ENCODE results near the gene KLRD1. TPM values are rescaled to one million over a fixed set of nuclear protein-coding genes. Genes with fewer than 3 reads are reported as not detected.

Gene KLRD1
- total and polyA plus RNA-seq, 12 donors = 0.10 to 3.1 (median 0.68) TPM

DNA sequence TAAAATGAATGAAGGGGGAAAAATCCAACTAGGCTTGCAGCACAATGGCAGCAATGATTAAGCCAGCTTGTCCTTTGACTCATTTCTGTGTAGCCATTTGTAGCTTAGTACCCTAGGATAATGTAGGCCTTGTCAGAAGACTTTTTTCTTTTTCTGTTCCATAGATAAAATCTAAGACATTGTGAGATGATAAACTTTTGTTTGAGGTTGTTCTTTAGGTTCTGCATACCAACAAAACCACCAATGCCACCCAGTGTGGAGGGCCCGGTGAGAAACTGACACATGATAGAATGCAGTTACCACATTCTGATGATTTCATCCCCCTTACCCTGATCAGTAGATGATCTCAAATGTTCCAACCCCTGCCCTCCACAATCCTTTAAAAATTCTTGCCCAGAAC, 6.6 kb upstream of the KLRD1 start:
- TF ChIP-seq, protein P1, sequence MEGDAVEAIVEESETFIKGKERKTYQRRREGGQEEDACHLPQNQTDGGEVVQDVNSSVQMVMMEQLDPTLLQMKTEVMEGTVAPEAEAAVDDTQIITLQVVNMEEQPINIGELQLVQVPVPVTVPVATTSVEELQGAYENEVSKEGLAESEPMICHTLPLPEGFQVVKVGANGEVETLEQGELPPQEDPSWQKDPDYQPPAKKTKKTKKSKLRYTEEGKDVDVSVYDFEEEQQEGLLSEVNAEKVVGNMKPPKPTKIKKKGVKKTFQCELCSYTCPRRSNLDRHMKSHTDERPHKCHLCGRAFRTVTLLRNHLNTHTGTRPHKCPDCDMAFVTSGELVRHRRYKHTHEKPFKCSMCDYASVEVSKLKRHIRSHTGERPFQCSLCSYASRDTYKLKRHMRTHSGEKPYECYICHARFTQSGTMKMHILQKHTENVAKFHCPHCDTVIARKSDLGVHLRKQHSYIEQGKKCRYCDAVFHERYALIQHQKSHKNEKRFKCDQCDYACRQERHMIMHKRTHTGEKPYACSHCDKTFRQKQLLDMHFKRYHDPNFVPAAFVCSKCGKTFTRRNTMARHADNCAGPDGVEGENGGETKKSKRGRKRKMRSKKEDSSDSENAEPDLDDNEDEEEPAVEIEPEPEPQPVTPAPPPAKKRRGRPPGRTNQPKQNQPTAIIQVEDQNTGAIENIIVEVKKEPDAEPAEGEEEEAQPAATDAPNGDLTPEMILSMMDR (IDR thresholded peaks at IDR 0.05) = no peak
- no peak for TF ChIP-seq POLR2A (IDR thresholded peaks at IDR 0.05)
- WGBS, 4 donors = 67 to 80% (median 74%) methylated on average over 1 of the region's 1 CpG
- intact Hi-C loops (cut with DNase I) = no loop called here
- Histone ChIP-seq H3K4me3 (no peak overlapping the region), H3K9me3 (replicated peaks in 1 of 3) (no peaks in the 10 kb centered on the region), H3K36me3 (replicated peaks in 1 of 2) (no peaks in the 10 kb centered on the region), H3K4me1 (replicated peaks in 1 of 2) (no peaks in the 10 kb centered on the region), H3K27ac (no peak overlapping the region), H3K27me3 (no peaks in the 10 kb centered on the region)
- DNase-seq = no peak

DNA sequence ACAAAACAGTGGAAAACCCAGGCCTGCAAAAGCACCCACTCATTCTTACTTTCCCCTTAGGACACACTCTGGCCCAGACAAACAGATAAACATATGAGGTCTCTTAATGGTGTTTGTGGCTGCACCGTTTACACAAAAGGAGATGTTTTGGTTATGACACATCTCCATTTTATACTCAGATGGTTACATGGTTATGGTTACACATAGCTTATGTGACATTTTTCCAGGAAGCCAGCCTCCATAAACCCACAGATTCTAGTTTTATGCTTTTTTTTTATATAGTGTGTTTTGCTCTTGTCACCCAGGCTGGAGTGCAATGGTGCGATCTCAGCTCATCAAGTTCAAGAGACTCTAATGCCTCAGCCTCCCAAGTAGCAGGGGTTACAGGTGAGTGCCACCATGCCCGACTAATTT, 3.5 kb upstream of the KLRD1 start:
- Histone ChIP-seq H3K36me3 (replicated peaks in 1 of 2) (no peaks in the 10 kb centered on the region), H3K27ac (no peak overlapping the region), H3K9me3 (replicated peaks in 1 of 3) (no peaks in the 10 kb centered on the region), H3K27me3 (no peaks in the 10 kb centered on the region), H3K4me3 (no peak overlapping the region), H3K4me1 (replicated peaks in 1 of 2) (no peaks in the 10 kb centered on the region)
- no peak for DNase-seq
- intact Hi-C loops (cut with DNase I) = no loop called here
- TF ChIP-seq POLR2A (IDR thresholded peaks at IDR 0.05) = no peak
- TF ChIP-seq, protein P1 (IDR thresholded peaks at IDR 0.05) = no peak
- WGBS, 4 donors = 80 to 87% (median 83%) methylated on average over 3 of the region's 3 CpGs

DNA sequence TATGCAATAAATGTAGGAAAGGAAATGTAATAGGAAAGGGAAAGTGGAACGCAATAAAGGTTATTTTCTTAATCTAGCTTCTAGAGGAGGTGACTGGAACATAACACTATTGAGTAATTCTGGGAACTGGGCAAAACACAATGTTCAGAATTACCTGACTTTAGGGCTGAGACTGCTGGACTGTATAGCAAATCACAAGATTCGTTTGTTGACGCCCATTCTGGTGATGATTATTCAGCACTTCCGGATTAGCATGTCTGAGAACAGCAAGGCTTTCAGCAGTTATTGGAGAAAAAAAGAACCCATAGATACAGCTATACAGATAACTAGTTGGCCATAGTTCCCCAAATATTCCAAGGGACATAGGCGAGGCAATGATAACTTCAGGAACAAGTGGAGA, 2.3 kb upstream of the KLRD1 start:
- no peaks in the 10 kb centered on the region for H3K36me3 ChIP-seq (replicated peaks in 1 of 2)
- intact Hi-C loops (cut with DNase I) = no loop called here
- DNase-seq = no peak
- TF ChIP-seq POLR2A (IDR thresholded peaks at IDR 0.05) = no peak
- TF ChIP-seq, protein P1 (IDR thresholded peaks at IDR 0.05) = no peak
- no peak overlapping the region for H3K27ac ChIP-seq
- H3K9me3 ChIP-seq (replicated peaks in 1 of 3) = no peaks in the 10 kb centered on the region
- no peak overlapping the region for H3K4me3 ChIP-seq
- 71 to 86% (median 79%) methylated on average over 5 of the region's 5 CpGs for WGBS, 4 donors
- no peaks in the 10 kb centered on the region for H3K27me3 ChIP-seq
- no peaks in the 10 kb centered on the region for H3K4me1 ChIP-seq (replicated peaks in 1 of 2)

DNA sequence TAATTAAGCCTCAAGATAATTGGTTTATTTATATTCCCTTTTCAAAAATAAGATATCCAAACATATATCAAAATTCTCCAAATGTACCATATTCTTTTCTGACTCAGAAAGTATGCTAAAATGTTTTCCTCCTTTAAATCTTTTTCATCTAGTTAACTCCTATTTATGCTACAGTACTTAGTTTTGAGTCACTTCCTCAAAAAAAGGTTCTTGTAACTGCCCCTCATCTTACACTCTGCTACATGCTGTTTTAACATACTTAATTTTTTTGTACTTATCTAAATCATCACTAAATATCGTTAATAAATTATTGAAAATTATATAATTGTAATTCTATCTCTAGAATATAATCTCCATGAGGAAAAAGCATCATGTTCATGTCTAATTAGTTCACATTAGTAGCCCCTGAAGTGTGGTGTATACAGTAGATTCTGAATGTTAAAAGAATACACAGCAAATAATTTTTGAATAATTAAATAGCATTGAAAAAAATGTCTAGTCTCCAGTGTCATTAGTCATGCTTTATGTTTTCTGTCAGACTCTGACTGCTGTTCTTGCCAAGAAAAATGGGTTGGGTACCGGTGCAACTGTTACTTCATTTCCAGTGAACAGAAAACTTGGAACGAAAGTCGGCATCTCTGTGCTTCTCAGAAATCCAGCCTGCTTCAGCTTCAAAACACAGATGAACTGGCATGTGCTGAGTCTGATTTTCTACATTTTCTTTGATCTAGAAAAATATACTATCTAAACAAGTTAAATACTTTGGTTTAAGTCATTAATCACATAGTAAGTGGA, 3.5 kb downstream of the KLRD1 start:
- no peak for DNase-seq
- H3K36me3 ChIP-seq (replicated peaks in 1 of 2) = no peaks in the 10 kb centered on the region
- intact Hi-C loops (cut with DNase I) = no loop called here
- H3K27me3 ChIP-seq = no peaks in the 10 kb centered on the region
- no peak overlapping the region for H3K27ac ChIP-seq
- TF ChIP-seq POLR2A (IDR thresholded peaks at IDR 0.05) = no peak
- TF ChIP-seq, protein P1 (IDR thresholded peaks at IDR 0.05) = no peak
- H3K4me3 ChIP-seq = no peak overlapping the region
- WGBS, 4 donors = 51 to 67% (median 63%) methylated on average over 4 of the region's 4 CpGs
- H3K4me1 ChIP-seq (replicated peaks in 1 of 2) = no peaks in the 10 kb centered on the region
- H3K9me3 ChIP-seq (replicated peaks in 1 of 3) = no peaks in the 10 kb centered on the region

Measured in adrenal gland (tissue), 12 donors.